HL-60/S4 (cell line): Measurements from ENCODE around the gene MLH3.

ENCODE experiments used
- in situ Hi-C: fragments of 300-500 bp; cut with MboI; formaldehyde crosslinking; loops from 2 replicates; pipeline ENCODE4 v1.14.3; 2022; ENCODE audit warnings: low sequenced_read_pairs

The MLH3 gene

DNA sequence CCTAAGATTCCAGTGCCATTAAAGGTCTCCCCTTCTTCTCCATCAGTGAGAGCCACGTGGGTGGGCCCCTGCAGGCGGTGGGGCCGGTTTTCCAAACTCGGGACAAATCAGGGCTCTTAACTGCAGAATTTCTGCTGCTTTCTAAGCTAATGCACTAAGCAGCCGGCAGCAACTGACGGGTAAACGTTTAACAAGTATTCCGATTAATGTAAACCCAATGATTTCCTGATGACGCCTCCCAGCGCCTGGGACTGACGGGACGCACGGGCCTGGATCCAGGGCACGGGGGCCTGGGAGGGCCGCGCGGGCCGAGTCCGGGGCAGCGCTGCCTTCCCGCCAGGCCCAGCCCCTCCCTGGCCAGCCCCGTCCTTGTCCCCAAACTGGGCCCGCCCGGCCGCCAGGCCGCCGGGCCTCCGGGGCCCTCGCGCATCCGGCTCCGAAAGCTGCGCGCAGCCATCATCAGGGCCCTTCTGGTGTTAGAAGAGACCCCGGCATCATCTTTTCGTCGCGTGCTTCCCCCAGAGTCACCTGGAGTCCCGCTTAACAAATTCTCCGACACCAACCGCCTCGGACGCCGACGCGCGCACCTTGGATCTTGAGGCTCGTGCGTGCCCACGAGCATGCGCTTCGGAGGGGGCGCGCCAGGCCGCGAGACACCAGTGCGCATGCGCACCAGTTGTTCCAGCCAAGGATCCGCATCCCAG lies at the start of gene MLH3:
MLH3 (minus strand) TSS at position 616 of the 704 bp plus-strand sequence. CDS start 1,812 bp downstream, outside the sequence.
- in situ Hi-C loops, result no loop called here

DNA sequence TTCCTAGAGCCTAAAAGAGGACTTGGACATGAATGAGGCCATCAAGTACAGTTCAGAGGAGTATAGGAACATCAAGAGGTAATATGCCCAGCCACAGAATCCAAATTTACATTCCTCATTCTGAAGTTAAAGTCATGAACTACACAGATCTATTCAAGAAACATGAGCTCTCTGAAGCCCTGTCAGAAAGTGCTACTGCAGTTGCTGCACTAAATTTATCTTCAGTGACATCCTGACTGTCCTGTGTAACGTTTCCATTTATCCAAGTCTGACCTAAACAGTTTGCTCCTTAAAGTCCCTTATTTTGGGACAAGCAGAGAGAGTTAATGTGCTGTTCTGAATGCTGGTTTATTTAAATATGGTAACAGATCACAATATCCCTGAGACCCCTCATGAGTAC lies 47.4 kb upstream of the MLH3 start:
- in situ Hi-C loops, result loop anchor here (25.0 kb wide), 1 partner anchor 186 kb away; the partner anchor contains the start of gene RPS6KL1

DNA sequence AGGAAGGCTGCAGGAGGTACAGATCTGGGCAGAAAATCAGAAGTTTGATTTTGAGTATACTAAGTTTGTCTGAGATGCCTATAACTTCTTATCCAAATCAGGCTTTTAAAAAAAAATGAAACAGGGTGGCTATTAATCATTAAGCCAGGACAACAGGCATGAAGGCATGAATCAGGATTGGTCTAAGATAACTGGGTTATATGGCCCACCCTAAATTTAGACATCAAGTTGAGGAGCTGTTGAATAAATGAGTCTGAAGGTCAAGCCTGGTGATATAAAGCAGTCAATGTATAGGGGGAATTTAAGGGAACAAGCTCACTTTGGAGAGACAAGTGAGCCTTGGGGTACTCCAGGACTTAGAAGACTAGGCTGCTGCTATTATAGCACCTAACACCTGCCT lies 46.9 kb upstream of the MLH3 start:
- in situ Hi-C loops, result loop anchor here (25.0 kb wide), 1 partner anchor 186 kb away; the partner anchor contains the start of gene RPS6KL1

DNA sequence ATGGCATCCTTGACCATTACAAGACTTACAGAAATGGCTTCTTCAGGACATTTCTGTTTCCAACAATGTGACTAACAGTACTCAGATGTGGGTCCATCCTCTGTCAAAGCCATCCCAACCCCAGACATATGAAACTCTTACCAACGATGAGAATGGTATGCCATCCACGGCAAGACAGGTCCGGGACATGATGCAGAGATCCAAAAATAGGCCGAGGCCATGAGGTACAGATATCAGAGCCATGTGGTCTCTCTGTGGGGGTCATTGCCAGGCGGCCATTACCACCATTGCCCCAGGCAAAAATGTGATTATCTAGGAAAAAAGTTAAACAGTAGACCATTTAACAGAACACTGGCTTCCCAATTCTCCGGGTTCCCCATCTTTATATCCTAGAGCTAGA lies 45.7 kb upstream of the MLH3 start:
- in situ Hi-C loops, result loop anchor here (25.0 kb wide), 1 partner anchor 185 kb away; the partner anchor contains the start of gene RPS6KL1

DNA sequence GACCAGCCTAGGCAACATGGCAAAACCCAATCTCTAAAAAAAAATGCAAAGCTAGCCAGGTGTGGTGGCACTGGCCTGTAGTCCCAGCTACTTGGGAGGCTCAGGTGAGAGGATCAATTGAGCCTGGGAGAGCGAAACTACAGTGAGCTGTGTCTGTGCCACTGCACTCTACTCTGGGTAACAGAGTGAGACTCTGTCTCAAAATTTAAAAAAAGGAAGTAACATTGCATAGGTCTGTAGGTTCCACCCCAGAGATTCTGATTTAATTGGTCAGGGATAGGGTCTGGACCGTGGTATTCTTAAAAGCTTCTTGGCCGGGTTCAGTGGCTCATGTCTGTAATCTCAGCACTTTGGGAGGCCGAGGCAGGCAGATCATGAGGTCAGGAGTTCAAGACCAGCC lies 44.4 kb upstream of the MLH3 start:
- in situ Hi-C loops, result loop anchor here (25.0 kb wide), 1 partner anchor 183 kb away; the partner anchor contains the start of gene RPS6KL1

DNA sequence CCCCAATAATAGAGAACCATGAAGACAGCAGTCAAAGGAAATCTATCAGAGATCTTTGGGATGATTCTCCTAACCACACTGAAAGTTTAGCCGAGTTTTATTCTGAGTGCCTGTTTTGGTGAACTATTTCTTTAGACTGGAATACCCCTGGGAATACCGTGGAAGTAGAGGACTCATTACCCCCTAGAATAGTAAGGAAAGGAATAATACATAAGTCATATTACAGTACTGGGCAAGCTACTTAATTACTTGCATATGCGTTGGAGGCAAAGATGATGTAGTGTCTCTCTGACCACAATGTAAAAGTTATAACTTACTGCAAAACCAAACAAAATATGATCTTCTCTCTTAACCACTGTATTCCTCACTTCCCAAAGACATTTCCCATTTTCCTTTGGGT lies 43.6 kb upstream of the MLH3 start:
- in situ Hi-C loops, result loop anchor here (25.0 kb wide), 1 partner anchor 183 kb away; the partner anchor contains the start of gene RPS6KL1

DNA sequence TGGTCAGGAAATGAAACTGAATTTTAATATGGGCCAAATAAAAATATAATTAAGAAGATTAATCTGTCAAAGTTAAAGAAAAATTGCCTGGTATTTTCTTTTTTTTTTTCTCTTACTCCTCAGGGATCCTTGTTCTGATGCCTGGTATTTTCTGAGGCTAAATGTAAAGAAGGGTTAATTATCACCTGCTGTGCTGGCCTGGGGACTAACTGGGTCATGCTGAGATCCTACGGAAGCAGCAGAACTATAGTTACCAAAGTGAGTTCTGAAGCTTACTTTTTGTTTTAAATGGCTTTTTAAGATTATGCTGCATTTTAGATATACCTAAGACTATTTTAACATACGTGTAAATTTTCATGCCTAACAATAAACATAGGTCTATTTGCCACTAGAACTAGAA lies 41.4 kb upstream of the MLH3 start:
- in situ Hi-C loops, result loop anchor here (25.0 kb wide), 1 partner anchor 180 kb away; the partner anchor contains the start of gene RPS6KL1

DNA sequence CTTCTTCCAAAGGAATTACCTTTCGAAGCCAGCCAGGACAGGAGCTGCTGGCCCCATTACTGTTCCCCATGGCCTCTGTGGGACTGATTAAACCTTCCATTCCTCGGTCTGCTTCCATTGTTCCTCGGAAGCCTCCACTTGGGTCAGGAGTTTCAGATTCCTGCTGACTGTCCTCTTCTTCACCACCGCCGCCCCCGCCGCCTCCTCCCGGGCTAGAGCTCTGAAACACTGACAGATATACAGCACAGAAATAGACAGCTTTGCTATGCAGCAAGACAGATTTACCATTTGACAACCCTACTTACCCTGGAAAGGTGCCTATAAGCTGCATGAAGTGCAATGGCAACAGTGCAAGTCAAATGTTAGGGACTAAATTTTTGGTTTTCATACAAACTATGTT lies 40.0 kb upstream of the MLH3 start:
- in situ Hi-C loops, result loop anchor here (25.0 kb wide), 1 partner anchor 179 kb away; the partner anchor contains the start of gene RPS6KL1

DNA sequence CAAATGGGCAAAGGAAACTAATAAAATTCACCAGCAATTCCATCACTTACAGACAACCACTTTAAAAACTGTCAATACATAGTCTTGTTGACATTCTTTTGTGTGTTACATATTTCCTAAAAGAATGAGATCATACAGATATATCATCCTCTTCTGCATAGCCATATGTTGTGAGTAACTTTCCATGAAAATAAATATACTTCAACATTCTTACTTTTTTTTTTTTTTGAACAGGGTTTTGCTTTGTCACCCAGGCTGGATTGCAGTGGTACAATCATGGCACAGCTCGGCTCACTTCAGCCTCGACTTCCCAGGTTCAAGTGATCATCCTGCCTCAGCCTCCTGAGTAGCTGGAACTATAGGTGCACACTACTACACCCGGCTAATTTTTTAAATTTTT lies 39.1 kb upstream of the MLH3 start:
- in situ Hi-C loops, result loop anchor here (25.0 kb wide), 1 partner anchor 178 kb away; the partner anchor contains the start of gene RPS6KL1

DNA sequence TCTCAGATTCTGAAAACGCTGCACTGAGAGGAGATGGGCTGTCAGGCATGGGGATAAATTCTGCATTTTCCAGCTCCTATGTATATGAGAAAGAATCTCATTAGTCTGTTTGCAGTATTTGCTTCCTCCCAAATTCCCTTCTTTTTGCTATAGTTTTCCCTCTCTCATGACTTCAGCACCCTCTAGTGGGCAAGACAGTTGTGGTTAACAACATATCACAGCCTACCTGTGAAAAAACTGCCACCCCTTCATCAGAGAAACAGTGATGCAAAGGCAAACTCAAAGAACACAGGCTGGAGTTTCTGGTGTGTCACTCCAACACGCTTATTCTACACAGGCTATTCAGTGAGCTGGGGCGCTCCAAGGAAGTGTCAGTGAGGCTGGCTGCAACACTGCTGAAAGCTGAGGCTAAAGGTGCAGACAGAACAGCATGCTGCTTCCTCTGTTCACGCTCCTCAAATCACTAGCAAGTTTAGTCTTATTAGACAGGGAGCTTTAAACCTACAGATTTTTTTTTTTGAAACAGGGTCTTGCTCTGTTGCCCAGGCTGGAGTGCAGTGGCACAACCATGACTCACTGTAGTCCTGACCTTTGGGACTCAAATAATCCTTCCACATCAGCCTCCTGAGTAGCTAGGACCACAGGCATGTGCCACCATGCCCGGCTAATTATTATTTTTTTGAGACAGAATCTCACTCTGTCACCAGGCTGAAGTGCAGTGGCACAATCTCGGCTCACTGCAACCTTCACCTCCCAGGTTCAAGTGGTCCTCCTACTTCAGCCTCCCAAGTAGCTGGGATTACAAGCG lies 37.5 kb upstream of the MLH3 start:
- in situ Hi-C loops, result loop anchor here (25.0 kb wide), 1 partner anchor 176 kb away; the partner anchor contains the start of gene RPS6KL1

DNA sequence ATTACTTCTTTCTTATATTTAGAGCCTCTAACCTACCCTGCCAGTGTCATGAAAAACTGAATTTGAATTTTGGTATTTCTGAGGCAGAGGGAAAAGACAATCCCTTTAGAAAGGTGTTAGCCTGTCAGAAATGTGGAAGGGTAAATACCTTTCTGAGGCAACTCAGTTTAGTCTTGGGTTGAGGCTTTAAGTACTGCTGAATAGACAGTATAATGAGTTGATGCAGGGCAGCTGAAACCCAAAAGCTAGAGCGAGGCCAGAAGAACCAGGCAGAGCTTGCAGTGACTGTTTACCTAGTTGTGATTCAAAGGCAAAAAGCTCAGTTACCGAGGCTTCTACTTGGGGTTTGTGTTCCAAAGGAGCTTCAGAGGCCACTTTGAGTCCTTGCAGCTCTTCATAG lies 36.9 kb upstream of the MLH3 start:
- in situ Hi-C loops, result loop anchor here (25.0 kb wide), 1 partner anchor 176 kb away; the partner anchor contains the start of gene RPS6KL1

DNA sequence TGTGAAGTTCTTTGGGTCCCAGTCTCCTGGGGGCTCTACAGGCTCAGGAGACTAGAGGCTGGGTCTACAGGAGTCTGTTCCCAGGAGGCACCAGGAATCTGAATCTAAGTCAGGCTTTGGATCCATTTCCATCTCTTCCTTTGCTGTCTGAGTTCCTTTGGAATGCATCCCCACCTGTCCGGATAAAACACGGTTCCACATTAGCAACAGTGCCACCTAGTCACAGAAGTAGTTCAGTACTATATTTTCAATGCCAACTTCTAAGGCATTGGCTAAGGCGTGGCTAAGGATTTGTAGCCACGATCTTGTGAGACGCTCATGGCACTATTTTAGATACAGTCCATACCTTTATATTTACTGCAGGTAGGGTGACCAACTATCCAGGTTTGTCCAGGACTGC lies 33.2 kb upstream of the MLH3 start:
- in situ Hi-C loops, result loop anchor here (25.0 kb wide), 1 partner anchor 172 kb away; the partner anchor contains the start of gene RPS6KL1

DNA sequence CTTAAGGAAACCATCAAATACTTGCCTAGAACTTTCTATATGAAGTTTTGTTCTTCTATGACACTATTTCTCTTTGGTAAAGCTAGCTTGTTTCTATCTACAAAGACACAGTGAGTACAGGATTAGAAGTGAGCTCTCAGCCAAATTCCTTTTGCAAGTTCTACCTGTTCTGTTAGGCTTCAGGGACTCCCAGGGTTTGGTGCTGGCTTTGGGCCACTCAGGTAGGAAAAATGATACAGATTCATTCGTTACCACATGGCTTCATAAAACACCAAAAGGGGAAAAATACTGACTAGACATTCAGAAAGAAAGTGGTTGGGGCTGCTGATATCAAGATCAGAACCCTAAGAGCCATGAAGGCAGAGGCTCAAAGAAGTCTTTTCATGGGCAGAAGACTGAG lies 32.0 kb upstream of the MLH3 start:
- in situ Hi-C loops, result loop anchor here (25.0 kb wide), 1 partner anchor 171 kb away; the partner anchor contains the start of gene RPS6KL1

DNA sequence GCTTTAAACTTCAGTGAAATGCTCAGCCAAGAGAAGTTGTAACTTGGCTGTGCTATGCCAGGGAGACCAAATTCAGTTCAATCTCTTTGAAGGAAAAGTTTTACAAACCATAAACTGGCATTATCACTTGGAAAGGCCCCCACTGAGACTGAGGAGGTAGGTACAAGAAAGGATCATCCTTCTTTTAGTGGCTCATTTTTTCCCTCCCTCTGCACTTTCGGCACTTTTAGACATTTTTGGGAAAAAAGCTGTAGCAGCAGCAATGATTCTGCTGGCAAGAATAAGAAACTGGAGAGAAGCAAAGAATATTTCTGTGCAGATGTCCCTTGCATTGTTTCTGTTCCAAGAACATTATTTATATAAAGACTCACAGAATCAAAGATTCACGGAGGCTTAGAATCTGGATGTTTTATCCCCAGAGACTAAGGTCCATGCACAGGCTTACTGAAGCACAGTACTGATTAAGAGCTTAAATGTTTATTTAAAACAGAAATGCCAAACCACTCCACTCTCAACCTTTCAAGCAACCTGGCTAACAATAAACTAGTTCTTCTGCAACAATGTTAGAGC lies 30.5 kb upstream of the MLH3 start:
- in situ Hi-C loops, result loop anchor here (25.0 kb wide), 1 partner anchor 169 kb away; the partner anchor contains the start of gene RPS6KL1

DNA sequence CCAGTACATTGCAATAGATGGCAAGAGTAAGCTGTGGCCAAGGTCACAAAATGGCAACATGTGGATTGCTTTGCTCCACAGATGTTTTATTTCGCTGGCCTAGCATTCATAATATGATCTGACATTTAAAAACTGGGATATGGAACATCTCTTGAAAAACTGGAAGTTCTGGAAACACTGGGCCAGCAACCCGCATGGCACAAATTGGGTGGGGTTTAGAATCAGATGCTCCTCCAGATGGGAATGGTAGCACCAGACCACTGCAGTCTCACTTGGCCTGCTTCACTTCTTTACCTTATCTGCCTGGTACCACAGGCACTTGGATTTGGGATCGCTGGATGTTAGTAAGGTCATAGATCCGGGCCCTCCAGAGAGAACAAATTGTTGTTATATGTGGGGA lies 28.3 kb upstream of the MLH3 start:
- in situ Hi-C loops, result loop anchor here (25.0 kb wide), 1 partner anchor 167 kb away; the partner anchor contains the start of gene RPS6KL1

DNA sequence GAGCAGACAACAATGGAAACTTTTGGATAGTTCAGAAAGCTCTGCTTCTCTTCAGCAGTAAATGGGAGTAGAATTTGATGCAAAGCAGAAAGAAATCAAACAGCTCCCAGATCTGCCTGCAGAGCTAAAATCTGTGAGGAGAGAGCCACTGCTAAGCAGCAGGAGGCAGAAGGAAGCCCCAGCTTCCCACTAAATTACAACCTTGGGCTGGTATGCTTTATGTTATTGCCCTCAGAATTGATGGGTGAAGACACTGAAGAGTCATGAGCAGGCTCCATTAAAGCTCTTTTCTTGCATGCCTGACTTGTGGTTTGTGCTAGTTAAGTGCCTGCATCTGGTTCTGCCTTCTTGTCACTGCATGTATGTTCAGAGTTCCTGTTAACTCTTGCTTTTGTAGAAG lies 26.5 kb upstream of the MLH3 start:
- in situ Hi-C loops, result loop anchor here (25.0 kb wide), 1 partner anchor 165 kb away; the partner anchor contains the start of gene RPS6KL1

DNA sequence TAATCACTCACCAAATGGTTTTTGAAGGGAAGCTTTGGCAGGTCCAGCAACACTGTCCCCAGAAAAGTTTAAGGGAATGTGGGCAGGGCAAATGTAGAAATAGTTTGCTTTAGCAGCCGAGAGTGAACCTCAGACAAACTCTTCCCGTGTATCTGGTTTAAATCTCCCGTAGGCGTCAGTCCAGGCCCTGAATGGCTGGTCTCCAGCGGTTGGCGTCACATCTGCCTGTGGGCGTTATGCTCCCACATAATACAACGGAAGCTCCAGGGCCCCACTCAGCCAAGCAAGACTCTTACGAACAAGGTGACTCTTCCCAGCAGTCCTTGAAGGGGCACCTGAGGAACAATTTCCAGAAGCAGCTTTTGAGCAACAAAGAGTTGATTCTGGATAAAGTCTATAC lies 19.1 kb upstream of the MLH3 start:
- in situ Hi-C loops, result no loop called here

DNA sequence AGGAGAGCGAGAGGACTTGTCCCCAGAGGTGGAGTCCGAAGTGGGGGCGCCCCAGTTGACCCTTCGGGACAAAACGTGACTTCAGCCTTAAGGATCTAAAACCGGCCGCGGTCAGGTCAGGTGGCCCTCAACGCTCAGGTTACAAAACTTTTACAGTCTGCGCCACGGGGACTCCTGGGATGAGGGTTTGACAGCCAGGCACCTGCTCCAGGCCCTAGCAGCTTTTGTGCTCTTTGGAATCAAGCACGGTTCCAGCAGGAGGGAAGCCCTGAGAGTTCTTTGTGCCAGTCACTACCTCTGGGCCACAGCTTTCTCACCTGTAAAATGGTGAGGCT lies 18.5 kb upstream of the MLH3 start:
- in situ Hi-C loops, result no loop called here

DNA sequence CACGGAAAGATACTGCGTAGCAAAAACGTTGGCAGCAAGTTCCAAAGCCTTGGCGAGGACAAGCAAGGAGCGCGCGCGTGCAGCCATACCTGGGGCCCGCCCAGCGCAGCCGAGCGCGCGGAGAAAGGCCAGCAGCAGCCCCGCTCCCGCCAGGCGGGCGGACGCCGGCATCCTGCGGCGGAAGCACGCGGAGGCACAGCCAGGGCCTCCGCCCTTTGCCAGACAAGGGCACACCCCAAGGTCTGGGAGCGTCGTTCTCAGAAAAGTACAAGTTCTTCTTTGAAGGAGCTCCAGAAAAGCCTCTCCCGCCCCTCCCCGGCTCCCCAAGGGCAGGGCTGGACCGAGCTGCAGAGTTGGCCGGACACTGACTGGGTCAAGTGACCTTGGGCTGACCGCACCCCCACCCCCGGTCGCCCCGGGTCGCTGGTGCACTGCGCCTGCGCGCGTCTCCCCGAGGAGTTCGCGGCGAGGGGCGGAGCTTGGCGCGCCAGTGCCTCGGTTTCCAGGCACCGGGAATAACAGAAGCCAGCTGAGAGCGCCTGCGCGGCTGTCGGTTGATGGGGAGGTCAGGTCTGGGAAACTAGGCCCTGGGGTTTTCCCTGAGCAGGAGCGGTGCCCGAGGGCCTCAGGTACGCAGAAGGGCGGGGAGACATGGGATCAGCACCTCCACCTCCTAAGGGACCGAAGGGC lies 18.0 kb upstream of the MLH3 start, which contains the start of gene ZC2HC1C:
ZC2HC1C (plus strand) TSS at position 521 of the 690 bp plus-strand sequence. CDS start 933 bp downstream, outside the sequence.
- in situ Hi-C loops, result no loop called here
